Measurements from ENCODE around the gene TMEM232.

- TF ChIP-seq, protein P1, sequence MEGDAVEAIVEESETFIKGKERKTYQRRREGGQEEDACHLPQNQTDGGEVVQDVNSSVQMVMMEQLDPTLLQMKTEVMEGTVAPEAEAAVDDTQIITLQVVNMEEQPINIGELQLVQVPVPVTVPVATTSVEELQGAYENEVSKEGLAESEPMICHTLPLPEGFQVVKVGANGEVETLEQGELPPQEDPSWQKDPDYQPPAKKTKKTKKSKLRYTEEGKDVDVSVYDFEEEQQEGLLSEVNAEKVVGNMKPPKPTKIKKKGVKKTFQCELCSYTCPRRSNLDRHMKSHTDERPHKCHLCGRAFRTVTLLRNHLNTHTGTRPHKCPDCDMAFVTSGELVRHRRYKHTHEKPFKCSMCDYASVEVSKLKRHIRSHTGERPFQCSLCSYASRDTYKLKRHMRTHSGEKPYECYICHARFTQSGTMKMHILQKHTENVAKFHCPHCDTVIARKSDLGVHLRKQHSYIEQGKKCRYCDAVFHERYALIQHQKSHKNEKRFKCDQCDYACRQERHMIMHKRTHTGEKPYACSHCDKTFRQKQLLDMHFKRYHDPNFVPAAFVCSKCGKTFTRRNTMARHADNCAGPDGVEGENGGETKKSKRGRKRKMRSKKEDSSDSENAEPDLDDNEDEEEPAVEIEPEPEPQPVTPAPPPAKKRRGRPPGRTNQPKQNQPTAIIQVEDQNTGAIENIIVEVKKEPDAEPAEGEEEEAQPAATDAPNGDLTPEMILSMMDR (IDR thresholded peaks at IDR 0.05; ENCODE audit: low read depth, low read length, poor library complexity, severe bottlenecking) = no peak
- TF ChIP-seq EZH2phosphoT487 (IDR thresholded peaks at IDR 0.05; ENCODE audit: borderline replicate concordance, low read length) = no peak
Observed at GRCh38 chr5:110580625-110581024, 145.8 kb downstream of the TMEM232 start.
